ENCODE results near the gene BMP5. TPM values are rescaled to one million over a fixed set of nuclear protein-coding genes. Genes with fewer than 3 reads are reported as not detected.

Gene BMP5
- total and polyA plus RNA-seq, 9 of the 15 experiments (the other 6 are each of a cell fraction or from before 2014, with no cell fraction given), result not detected

GRCh38 chr6:55778705-55779104, 96.7 kb downstream of the BMP5 start (continued):
- TF ChIP-seq FOXP4 (CRISPR knock-in tag; IDR thresholded peaks at IDR 0.05; ENCODE audit: borderline replicate concordance), result no peak
- no peak for TF ChIP-seq BRCA1 (IDR thresholded peaks at IDR 0.05)
- TF ChIP-seq BRCA1 (CRISPR knock-in tag; IDR thresholded peaks at IDR 0.05), result no peak
- TF ChIP-seq POLR2AphosphoS5 (IDR thresholded peaks at IDR 0.05; ENCODE audit: control insufficient read depth, insufficient read depth, low read depth, low read length), result no peak
- no peak for TF ChIP-seq ZNF121 (CRISPR knock-in tag; conservative IDR thresholded peaks at IDR 0.05)
- TF ChIP-seq KDM1A (IDR thresholded peaks at IDR 0.05), result no peak
- TF ChIP-seq CCNT2 (IDR thresholded peaks at IDR 0.05; ENCODE audit: borderline replicate concordance, extremely low read depth, insufficient read length, low read depth, low read length), result no peak
- no peak for TF ChIP-seq CEBPG (CRISPR knock-in tag; IDR thresholded peaks at IDR 0.05)
- TF ChIP-seq CEBPG (tag; conservative IDR thresholded peaks at IDR 0.05 in 1 of 2, IDR thresholded peaks at IDR 0.05 in 1 of 2), result no peak
- TF ChIP-seq SUPT5H (IDR thresholded peaks at IDR 0.05), result no peak
- no peak for TF ChIP-seq ZNF436 (CRISPR knock-in tag; IDR thresholded peaks at IDR 0.05)
- TF ChIP-seq ZKSCAN1 (IDR thresholded peaks at IDR 0.05; ENCODE audit: low read depth, low read length), result no peak

All from K562 (cell line).